ENCODE results near the gene GRIK4. TPM values are rescaled to one million over a fixed set of nuclear protein-coding genes. Genes with fewer than 3 reads are reported as not detected.

The GRIK4 gene
- polyA plus RNA-seq, 1 experiment, result not detected

GRCh38 chr11:120877746-120878365, 366.3 kb downstream of the GRIK4 start:
- ChIA-PET POLR2A (no interaction called here), CTCF (no interaction called here)
- H3K4me3 ChIP-seq (ENCODE audit: low read depth, low read length), result no peak overlapping the region
- DNase-seq (ENCODE audit: low read depth), result no peak
- H3K27me3 ChIP-seq (ENCODE audit: control insufficient read depth, insufficient read depth, low read length), result no peaks in the 10 kb centered on the region
- TF ChIP-seq CTCF (IDR thresholded peaks at IDR 0.05; ENCODE audit: insufficient read depth, low read depth, low read length), result no peak
- no peaks in the 10 kb centered on the region for H3K36me3 ChIP-seq (ENCODE audit: control insufficient read depth, insufficient read depth, low read length)

- no peak for TF ChIP-seq CTCF (IDR thresholded peaks at IDR 0.05; ENCODE audit: insufficient read depth, low read depth, low read length)
- no peak for DNase-seq (ENCODE audit: low read depth)
- no peak overlapping the region for H3K4me3 ChIP-seq (ENCODE audit: low read depth, low read length)
- CTCF ChIA-PET, result interaction anchor here (0.7 kb wide), 1 partner anchor 76 kb away, joined by 4 read pairs; no protein-coding TSS in a partner anchor
- POLR2A ChIA-PET, result no interaction called here
- H3K36me3 ChIP-seq (ENCODE audit: control insufficient read depth, insufficient read depth, low read length), result no peaks in the 10 kb centered on the region
- H3K27me3 ChIP-seq (ENCODE audit: control insufficient read depth, insufficient read depth, low read length), result no peaks in the 10 kb centered on the region
Measured at GRCh38 chr11:120878781-120879180, 367.2 kb downstream of the GRIK4 start.

GRCh38 chr11:120880498-120881175, 369.1 kb downstream of the GRIK4 start:
- Histone ChIP-seq H3K36me3 (ENCODE audit: control insufficient read depth, insufficient read depth, low read length) (no peaks in the 10 kb centered on the region), H3K27me3 (ENCODE audit: control insufficient read depth, insufficient read depth, low read length) (no peaks in the 10 kb centered on the region), H3K4me3 (ENCODE audit: low read depth, low read length) (no peak overlapping the region)
- TF ChIP-seq CTCF (IDR thresholded peaks at IDR 0.05; ENCODE audit: insufficient read depth, low read depth, low read length), result no peak
- ChIA-PET POLR2A (no interaction called here), CTCF (no interaction called here)
- DNase-seq (ENCODE audit: low read depth), result no peak

GRCh38 chr11:120881596-120881995, 370.0 kb downstream of the GRIK4 start:
- no peak overlapping the region for H3K4me3 ChIP-seq (ENCODE audit: low read depth, low read length)
- ChIA-PET CTCF (no interaction called here), POLR2A (no interaction called here)
- no peaks in the 10 kb centered on the region for H3K27me3 ChIP-seq (ENCODE audit: control insufficient read depth, insufficient read depth, low read length)
- DNase-seq (ENCODE audit: low read depth), result no peak
- no peak for TF ChIP-seq CTCF (IDR thresholded peaks at IDR 0.05; ENCODE audit: insufficient read depth, low read depth, low read length)
- no peaks in the 10 kb centered on the region for H3K36me3 ChIP-seq (ENCODE audit: control insufficient read depth, insufficient read depth, low read length)

- Histone ChIP-seq H3K36me3 (ENCODE audit: control insufficient read depth, insufficient read depth, low read length) (no peaks in the 10 kb centered on the region), H3K4me3 (ENCODE audit: low read depth, low read length) (no peak overlapping the region), H3K27me3 (ENCODE audit: control insufficient read depth, insufficient read depth, low read length) (no peaks in the 10 kb centered on the region)
- ChIA-PET POLR2A (no interaction called here), CTCF (no interaction called here)
- TF ChIP-seq CTCF (IDR thresholded peaks at IDR 0.05; ENCODE audit: insufficient read depth, low read depth, low read length), result no peak
- no peak for DNase-seq (ENCODE audit: low read depth)
Measured at GRCh38 chr11:120882175-120882574, 370.6 kb downstream of the GRIK4 start.

Data from BJ (cell line).